H9 (cell line): ENCODE data around the gene CEP128. TPM values are rescaled to one million over a fixed set of nuclear protein-coding genes. Genes with fewer than 3 reads are reported as not detected.

Experiments used
- DNase-seq: peaks from one replicate; pipeline ENCODE4 v3.0.0-alpha.2; 2017
- H2AFZ ChIP-seq: one replicate; pipeline ENCODE4 v1.6.1; 2013; ENCODE audit warnings: mild to moderate bottlenecking, low read length, control low read depth, moderate library complexity
- H2AK5ac ChIP-seq: 2 replicates; pipeline ENCODE4 v1.6.1; 2013; ENCODE audit warnings: low read length, control low read depth, mixed read lengths; ENCODE audit not compliant: insufficient read length
- H2BK120ac ChIP-seq: one replicate; pipeline ENCODE4 v1.6.1; 2013; ENCODE audit warnings: low read depth, mild to moderate bottlenecking, low read length, control low read depth, inconsistent platforms; ENCODE audit not compliant: poor library complexity, severe bottlenecking
- H2BK12ac ChIP-seq: 2 replicates; pipeline ENCODE4 v1.6.1; 2013; ENCODE audit warnings: low read length, control low read depth, mixed read lengths, low read depth; ENCODE audit not compliant: insufficient read length
- H2BK15ac ChIP-seq: 2 replicates; pipeline ENCODE4 v1.6.1; 2013; ENCODE audit warnings: low read depth, low read length, control low read depth
- H2BK20ac ChIP-seq: one replicate; pipeline ENCODE4 v1.6.1; 2013; ENCODE audit warnings: low read depth, mild to moderate bottlenecking, low read length, control low read depth, inconsistent platforms; ENCODE audit not compliant: poor library complexity, severe bottlenecking
- H2BK5ac ChIP-seq: 2 replicates; pipeline ENCODE4 v1.6.1; 2013; ENCODE audit warnings: low read length, control low read depth, mixed read lengths; ENCODE audit not compliant: insufficient read length
- H3K14ac ChIP-seq: 2 replicates; pipeline ENCODE4 v1.6.1; 2013; ENCODE audit warnings: low read length, control low read depth; ENCODE audit not compliant: insufficient read depth
- H3K18ac ChIP-seq: 2 replicates; pipeline ENCODE4 v1.6.1; 2013; ENCODE audit warnings: low read depth, mild to moderate bottlenecking, mixed read lengths, low read length, control low read depth; ENCODE audit not compliant: insufficient read length
- H3K23ac ChIP-seq: 2 replicates; pipeline ENCODE4 v1.6.1; 2013; ENCODE audit warnings: low read length, control low read depth, mixed read lengths, low read depth; ENCODE audit not compliant: insufficient read length
- H3K23me2 ChIP-seq: 2 replicates; pipeline ENCODE4 v1.6.1; 2013; ENCODE audit warnings: low read depth, mild to moderate bottlenecking, mixed read lengths, low read length, control low read depth; ENCODE audit not compliant: insufficient read length, poor library complexity, severe bottlenecking
- H3K27ac ChIP-seq: 2 replicates; pipeline ENCODE4 v1.5.1; 2013; ENCODE audit warnings: low read length, control low read depth, mixed read lengths, low read depth; ENCODE audit not compliant: insufficient read length
- H3K27me3 ChIP-seq: 2 replicates; pipeline ENCODE4 v1.6.1; 2013; ENCODE audit warnings: low read length, control low read depth, inconsistent platforms; ENCODE audit not compliant: insufficient read depth
- H3K4ac ChIP-seq: 2 replicates; pipeline ENCODE4 v1.6.1; 2013; ENCODE audit warnings: low read depth, mild to moderate bottlenecking, control low read depth, inconsistent platforms, low read length, moderate library complexity
- H3K4me1 ChIP-seq: 2 replicates; pipeline ENCODE4 v1.6.1; 2013; ENCODE audit warnings: low read length, control low read depth, inconsistent platforms; ENCODE audit not compliant: insufficient read depth
- H3K4me2 ChIP-seq: 2 replicates; pipeline ENCODE4 v1.6.1; 2013; ENCODE audit warnings: low read length, control low read depth, mixed read lengths; ENCODE audit not compliant: insufficient read length, insufficient read depth
- H3K56ac ChIP-seq: 2 replicates; pipeline ENCODE4 v1.6.1; 2013; ENCODE audit warnings: low read depth, mild to moderate bottlenecking, mixed read lengths, low read length, control low read depth; ENCODE audit not compliant: insufficient read length
- H3K79me1 ChIP-seq: 2 replicates; pipeline ENCODE4 v1.6.1; 2013; ENCODE audit warnings: low read depth, mild to moderate bottlenecking, moderate library complexity, low read length, control low read depth, inconsistent platforms; ENCODE audit not compliant: insufficient read depth, poor library complexity, severe bottlenecking
- H3K79me2 ChIP-seq: 2 replicates; pipeline ENCODE4 v1.6.1; 2013; ENCODE audit warnings: low read length, control low read depth, inconsistent platforms; ENCODE audit not compliant: insufficient read depth
- H3K9ac ChIP-seq: 2 replicates; pipeline ENCODE4 v1.6.1; 2013; ENCODE audit warnings: low read length, control low read depth, mixed read lengths; ENCODE audit not compliant: insufficient read length; ENCODE audit errors: extremely low read depth
- H3K9me3 ChIP-seq: one replicate; pipeline ENCODE4 v1.6.1; 2013; ENCODE audit warnings: low read depth, low read length, inconsistent platforms; ENCODE audit not compliant: control insufficient read depth
- H3T11ph ChIP-seq: one replicate; pipeline ENCODE4 v1.6.1; 2013; ENCODE audit warnings: mild to moderate bottlenecking, low read length, control low read depth, inconsistent platforms
- H4K20me1 ChIP-seq: one replicate; pipeline ENCODE4 v1.6.1; 2013; ENCODE audit not compliant: control insufficient read depth, insufficient read length, insufficient read depth
- H4K5ac ChIP-seq: 2 replicates; pipeline ENCODE4 v1.6.1; 2013; ENCODE audit warnings: low read depth, mild to moderate bottlenecking, mixed read lengths, low read length, control low read depth; ENCODE audit not compliant: insufficient read length
- H4K8ac ChIP-seq: replicated peaks from 2 replicates; pipeline ENCODE4 v1.6.1; 2013; ENCODE audit warnings: low read length, control low read depth, mixed read lengths, low read depth; ENCODE audit not compliant: insufficient read length
- H4K91ac ChIP-seq: 2 replicates; pipeline ENCODE4 v1.6.1; 2013; ENCODE audit warnings: low read depth, mild to moderate bottlenecking, moderate library complexity, mixed read lengths, low read length, control low read depth; ENCODE audit not compliant: insufficient read length
- H3K27ac Mint-ChIP-seq, 3 experiments: 2 replicates in 2 of 3; 3 replicates in 1 of 3; pipeline ENCODE4 v1.8.0; 2020 to 2021; ENCODE audit warnings: mixed read lengths in 3 of 3, mild to moderate bottlenecking in 1 of 3, moderate library complexity in 1 of 3
- H3K27me3 Mint-ChIP-seq: 2 replicates; pipeline ENCODE4 v1.8.0; 2021; ENCODE audit warnings: low read depth, mild to moderate bottlenecking, moderate library complexity, mixed read lengths
- H3K36me3 Mint-ChIP-seq, 3 experiments: 2 replicates in 2 of 3; 3 replicates in 1 of 3; pipeline ENCODE4 v1.8.0; 2020 to 2021; ENCODE audit warnings: low read depth in 3 of 3, mixed read lengths in 3 of 3; ENCODE audit not compliant: insufficient read depth in 1 of 3
- H3K4me1 Mint-ChIP-seq, 2 experiments: 2 replicates each; pipeline ENCODE4 v1.8.0; 2020; ENCODE audit warnings: mixed read lengths in 2 of 2
- H3K4me3 Mint-ChIP-seq, 2 experiments: 2 replicates in 1 of 2; 3 replicates in 1 of 2; pipeline ENCODE4 v1.8.0; 2020 to 2021; ENCODE audit warnings: mild to moderate bottlenecking in 2 of 2, mixed read lengths in 2 of 2, moderate library complexity in 1 of 2
- H3K9me3 Mint-ChIP-seq, 2 experiments: 2 replicates in 1 of 2; 3 replicates in 1 of 2; pipeline ENCODE4 v1.8.0; 2020; ENCODE audit warnings: mild to moderate bottlenecking in 2 of 2, mixed read lengths in 2 of 2, moderate library complexity in 1 of 2
- CTCF ChIP-seq: fragments of 200-600 bp; sonication (generic); conservative IDR thresholded peaks from 3 replicates; pipeline ENCODE4 v1.8.0; 2021; ENCODE audit warnings: antibody characterized with exemption, mild to moderate bottlenecking
- total RNA-seq: library from RNA; stranded (reverse); gene quantifications from 2 replicates; pipeline ENCODE4 v1.2.1, GENCODE V29; 2021

The CEP128 gene
- total RNA-seq, 1 experiment from 2014 or later, result 16.3 TPM

GRCh38 chr14:80447392-80447791, 494.1 kb downstream of the CEP128 start:
- peaks cover 6 to 10% of the 10 kb centered on the region in 2 experiments; a peak in 3 of 4 replicates for H3K4me1 Mint-ChIP-seq
- no peak overlapping the region for H2BK20ac ChIP-seq
- no peaks in the 10 kb centered on the region; the same call in 1 of the 2 replicates for H3K27me3 Mint-ChIP-seq
- H3T11ph ChIP-seq, result no peak overlapping the region
- H3K9me3 ChIP-seq, result no peaks in the 10 kb centered on the region
- no peak overlapping the region for H3K27ac Mint-ChIP-seq
- H2BK120ac ChIP-seq, result no peak overlapping the region
- H3K4ac ChIP-seq, result no peak overlapping the region
- H3K18ac ChIP-seq, result no peak overlapping the region
- H3K4me1 ChIP-seq, result no peaks in the 10 kb centered on the region
- H3K9ac ChIP-seq, result no peak overlapping the region
- no peak overlapping the region for H3K56ac ChIP-seq
- H4K8ac ChIP-seq, result no peak overlapping the region
- peaks cover 20 to 24% of the 10 kb centered on the region in 2 experiments for H3K9me3 Mint-ChIP-seq
- no peak overlapping the region for H2AK5ac ChIP-seq
- no peak overlapping the region for H2BK5ac ChIP-seq
- no peaks in the 10 kb centered on the region for H3K79me2 ChIP-seq
- H3K23me2 ChIP-seq, result no peaks in the 10 kb centered on the region
- H4K20me1 ChIP-seq, result no peaks in the 10 kb centered on the region
- no peak overlapping the region for H4K91ac ChIP-seq
- H3K36me3 Mint-ChIP-seq, result peaks cover 7 to 16% (median 14%) of the 10 kb centered on the region in 3 experiments; a peak in 6 of 7 replicates
- H2BK12ac ChIP-seq, result no peak overlapping the region
- H3K4me2 ChIP-seq, result no peak overlapping the region
- H4K5ac ChIP-seq, result no peak overlapping the region
- H3K27ac ChIP-seq, result no peak overlapping the region
- H3K4me3 Mint-ChIP-seq, result no peak overlapping the region
- H2AFZ ChIP-seq, result no peak overlapping the region
- H3K14ac ChIP-seq, result no peak overlapping the region
- H2BK15ac ChIP-seq, result no peak overlapping the region
- H3K79me1 ChIP-seq, result no peaks in the 10 kb centered on the region
- DNase-seq, result no peak
- no peak overlapping the region for H3K23ac ChIP-seq
- no peak for TF ChIP-seq CTCF
- no peaks in the 10 kb centered on the region for H3K27me3 ChIP-seq

Other genes with a start within 250 kb of the CEP128 start
- not detected in 2 replicates for gene TSHR, start 13.9 kb upstream of the CEP128 start, total RNA-seq